Osteoblast (primary cell): Measurements from ENCODE around the gene SLC18A3. TPM values are rescaled to one million over a fixed set of nuclear protein-coding genes. Genes with fewer than 3 reads are reported as not detected.

Source experiments
- DNase-seq: peaks from one replicate; pipeline ENCODE4 v3.0.0; 2011; ENCODE audit warnings: low spot score, mixed read lengths; ENCODE audit not compliant: insufficient read length; ENCODE audit errors: missing footprints
- H2AFZ ChIP-seq: 2 replicates; pipeline ENCODE4 v1.6.0; 2011; ENCODE audit warnings: mild to moderate bottlenecking, low read length
- H3K27ac ChIP-seq: 2 replicates; pipeline ENCODE4 v1.5.1; 2011; ENCODE audit warnings: mild to moderate bottlenecking, low read depth, low read length, moderate library complexity
- H3K27me3 ChIP-seq: 2 replicates; pipeline ENCODE4 v1.6.0; 2012; ENCODE audit warnings: mild to moderate bottlenecking, control low read depth, inconsistent platforms, low read length, moderate library complexity; ENCODE audit not compliant: insufficient read depth
- H3K36me3 ChIP-seq: 2 replicates; pipeline ENCODE4 v1.5.1; 2011; ENCODE audit warnings: mild to moderate bottlenecking, low read length, control low read depth, moderate library complexity; ENCODE audit not compliant: insufficient read depth
- H3K4me1 ChIP-seq: 2 replicates; pipeline ENCODE4 v1.5.1; 2011; ENCODE audit warnings: mild to moderate bottlenecking, low read length, control low read depth, moderate library complexity; ENCODE audit not compliant: insufficient read depth
- H3K4me2 ChIP-seq: 2 replicates; pipeline ENCODE4 v1.6.0; 2011; ENCODE audit warnings: mild to moderate bottlenecking, low read length; ENCODE audit not compliant: insufficient read depth
- H3K4me3 ChIP-seq: fragments of 200-600 bp; sonication (generic); 3 replicates; pipeline ENCODE4 v1.5.1; 2012; ENCODE audit warnings: mild to moderate bottlenecking, low read length, inconsistent platforms; ENCODE audit not compliant: insufficient read depth
- H3K79me2 ChIP-seq: 2 replicates; pipeline ENCODE4 v1.6.0; 2012; ENCODE audit warnings: mild to moderate bottlenecking, low read length, control low read depth, inconsistent platforms; ENCODE audit not compliant: insufficient read depth
- H3K9me3 ChIP-seq: 2 replicates; pipeline ENCODE4 v1.5.1; 2011; ENCODE audit warnings: low read depth, low read length, control low read depth
- H4K20me1 ChIP-seq: 2 replicates; pipeline ENCODE4 v1.6.0; 2012; ENCODE audit warnings: mild to moderate bottlenecking, low read length, control low read depth; ENCODE audit not compliant: insufficient read depth
- CTCF ChIP-seq: IDR thresholded peaks from 2 replicates; pipeline ENCODE4 v1.5.1; 2011; ENCODE audit warnings: mild to moderate bottlenecking, low read depth, low read length, moderate library complexity; ENCODE audit errors: extremely low read depth
- total RNA-seq: library from RNA; depleted of rRNA; stranded (reverse); fragments of >200 nt; gene quantifications from 2 replicates; pipeline ENCODE4 v1.2.3, GENCODE V29; 2012

SLC18A3 gene
- total RNA-seq, 1 donor = not detected

DNA sequence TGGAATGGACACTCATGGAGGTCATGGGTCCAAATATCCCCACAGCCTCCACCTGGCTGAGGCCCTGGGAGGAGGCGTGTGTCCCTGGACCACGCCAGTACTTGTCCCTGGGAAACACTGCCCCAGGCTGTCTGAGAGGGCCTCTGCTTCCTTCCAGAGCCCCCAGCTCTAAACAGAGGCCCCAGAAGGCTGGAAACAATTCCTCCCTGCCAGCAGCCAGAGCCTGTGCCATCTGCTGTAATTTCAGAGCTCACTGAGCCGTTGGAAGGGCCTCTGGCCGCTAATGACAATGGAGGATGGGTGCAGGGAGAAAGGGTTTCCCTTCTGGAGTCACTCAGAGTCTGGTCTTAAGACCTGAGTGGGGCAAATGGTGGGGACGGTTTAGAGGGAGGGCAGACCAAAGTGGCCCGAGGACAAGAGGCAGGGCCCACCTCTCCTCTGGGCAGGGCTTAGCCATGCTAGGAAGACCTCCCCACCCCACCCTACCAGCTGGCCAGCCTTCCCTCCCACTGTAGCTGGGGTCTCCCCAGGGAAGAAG lies 10.8 kb downstream of the SLC18A3 start:
- Histone ChIP-seq H3K4me1 (no peaks in the 10 kb centered on the region), H3K27ac (no peak overlapping the region), H3K27me3 (peaks cover 36% of the 10 kb centered on the region), H3K9me3 (no peaks in the 10 kb centered on the region), H3K4me3 (no peak overlapping the region), H3K36me3 (no peaks in the 10 kb centered on the region), H4K20me1 (no peaks in the 10 kb centered on the region), H3K79me2 (no peaks in the 10 kb centered on the region), H3K4me2 (no peak overlapping the region), H2AFZ (no peak overlapping the region)
- TF ChIP-seq CTCF = no peak
- DNase-seq = peak; percentile 49

- Histone ChIP-seq H4K20me1 (no peaks in the 10 kb centered on the region), H2AFZ (no peak overlapping the region), H3K4me2 (no peak overlapping the region), H3K79me2 (no peaks in the 10 kb centered on the region), H3K27me3 (peaks cover 33% of the 10 kb centered on the region), H3K4me3 (no peak overlapping the region), H3K4me1 (no peaks in the 10 kb centered on the region), H3K9me3 (no peaks in the 10 kb centered on the region), H3K27ac (no peak overlapping the region), H3K36me3 (no peaks in the 10 kb centered on the region)
- TF ChIP-seq CTCF = no peak
- no peak for DNase-seq
These were observed 11.5 kb downstream of the SLC18A3 start for GRCh38 chr10:49621561-49621960.

- DNase-seq = peak; percentile 61
- H3K4me1 ChIP-seq = no peaks in the 10 kb centered on the region
- no peaks in the 10 kb centered on the region for H3K9me3 ChIP-seq
- no peak overlapping the region for H2AFZ ChIP-seq
- H3K79me2 ChIP-seq = no peaks in the 10 kb centered on the region
- no peak overlapping the region for H3K27ac ChIP-seq
- no peak overlapping the region for H3K4me2 ChIP-seq
- H3K27me3 ChIP-seq = peaks cover 26% of the 10 kb centered on the region
- H4K20me1 ChIP-seq = no peaks in the 10 kb centered on the region
- TF ChIP-seq CTCF = no peak
- H3K36me3 ChIP-seq = no peaks in the 10 kb centered on the region
- H3K4me3 ChIP-seq = no peak overlapping the region
These were observed 12.6 kb downstream of the SLC18A3 start for GRCh38 chr10:49622426-49623425.

DNA sequence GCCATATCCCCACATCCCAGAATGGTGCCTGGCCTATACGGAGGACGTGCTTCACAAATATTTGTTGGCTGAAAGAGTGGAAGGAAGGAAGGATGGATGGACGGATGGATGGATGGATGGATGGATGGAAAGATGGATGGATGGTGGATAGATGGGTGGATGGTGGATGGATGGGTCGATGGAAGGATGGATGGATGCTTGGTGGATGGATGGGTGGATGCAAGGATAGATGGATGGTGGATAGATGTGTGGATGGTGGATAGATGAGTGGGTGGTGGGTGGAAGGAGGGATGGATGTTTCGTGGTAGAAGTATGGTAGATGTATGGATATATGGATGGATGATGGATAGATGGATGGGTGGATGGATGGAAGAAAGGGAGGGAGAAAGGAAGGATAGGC lies 14.5 kb downstream of the SLC18A3 start:
- Histone ChIP-seq H3K27me3 (peaks cover 8% of the 10 kb centered on the region), H3K27ac (no peak overlapping the region), H3K4me2 (no peak overlapping the region), H3K4me3 (no peak overlapping the region), H2AFZ (no peak overlapping the region), H3K9me3 (no peaks in the 10 kb centered on the region), H4K20me1 (no peaks in the 10 kb centered on the region), H3K79me2 (no peaks in the 10 kb centered on the region), H3K4me1 (no peaks in the 10 kb centered on the region), H3K36me3 (no peaks in the 10 kb centered on the region)
- no peak for DNase-seq
- no peak for TF ChIP-seq CTCF
